Fibroblast of the aortic adventitia (primary cell): ENCODE data around the gene CIT. TPM values are rescaled to one million over a fixed set of nuclear protein-coding genes. Genes with fewer than 3 reads are reported as not detected.

Experiments
- DNase-seq: peaks from one replicate; pipeline ENCODE4 v3.0.0-alpha.2; 2010; ENCODE audit warnings: low read depth
- H3K4me3 ChIP-seq: 2 replicates; pipeline ENCODE4 v1.5.1; 2011; ENCODE audit warnings: low read depth, mild to moderate bottlenecking, control low read depth, low read length, moderate library complexity
- total RNA-seq: library from RNA; depleted of rRNA; stranded (reverse); fragments of >200 nt; gene quantifications from 2 replicates; pipeline ENCODE4 v1.2.3, GENCODE V29; 2012; ENCODE audit warnings: low replicate concordance
- TF ChIP-seq, protein P1 (sequence below): IDR thresholded peaks from 2 replicates; pipeline ENCODE4 v1.5.1; 2011; ENCODE audit warnings: mild to moderate bottlenecking, low read length, control low read depth, inconsistent platforms; ENCODE audit not compliant: insufficient read depth

Gene CIT
- total RNA-seq, 1 donor = 48.0 TPM

DNA sequence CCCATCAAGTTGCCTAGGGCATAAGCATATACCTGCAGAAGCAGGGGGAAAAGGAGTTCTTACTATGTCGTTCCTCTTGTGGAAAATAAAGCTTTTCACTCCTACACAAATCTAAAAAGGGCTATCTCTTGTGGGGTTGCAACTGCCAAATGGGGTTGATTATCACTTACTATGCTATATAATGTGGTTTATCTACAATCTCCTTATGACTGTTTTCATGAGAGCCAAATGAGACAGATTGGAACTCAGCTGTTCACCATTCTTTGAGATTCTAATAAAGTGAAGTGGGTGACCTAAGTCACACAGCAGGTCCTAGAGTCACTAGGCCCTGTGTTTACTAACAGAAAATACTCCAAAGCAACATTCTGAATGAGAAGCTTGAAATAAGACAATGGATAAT lies 47.7 kb downstream of the CIT start:
- H3K4me3 ChIP-seq = no peak overlapping the region
- TF ChIP-seq, protein P1, sequence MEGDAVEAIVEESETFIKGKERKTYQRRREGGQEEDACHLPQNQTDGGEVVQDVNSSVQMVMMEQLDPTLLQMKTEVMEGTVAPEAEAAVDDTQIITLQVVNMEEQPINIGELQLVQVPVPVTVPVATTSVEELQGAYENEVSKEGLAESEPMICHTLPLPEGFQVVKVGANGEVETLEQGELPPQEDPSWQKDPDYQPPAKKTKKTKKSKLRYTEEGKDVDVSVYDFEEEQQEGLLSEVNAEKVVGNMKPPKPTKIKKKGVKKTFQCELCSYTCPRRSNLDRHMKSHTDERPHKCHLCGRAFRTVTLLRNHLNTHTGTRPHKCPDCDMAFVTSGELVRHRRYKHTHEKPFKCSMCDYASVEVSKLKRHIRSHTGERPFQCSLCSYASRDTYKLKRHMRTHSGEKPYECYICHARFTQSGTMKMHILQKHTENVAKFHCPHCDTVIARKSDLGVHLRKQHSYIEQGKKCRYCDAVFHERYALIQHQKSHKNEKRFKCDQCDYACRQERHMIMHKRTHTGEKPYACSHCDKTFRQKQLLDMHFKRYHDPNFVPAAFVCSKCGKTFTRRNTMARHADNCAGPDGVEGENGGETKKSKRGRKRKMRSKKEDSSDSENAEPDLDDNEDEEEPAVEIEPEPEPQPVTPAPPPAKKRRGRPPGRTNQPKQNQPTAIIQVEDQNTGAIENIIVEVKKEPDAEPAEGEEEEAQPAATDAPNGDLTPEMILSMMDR = no peak
- DNase-seq = no peak

DNA sequence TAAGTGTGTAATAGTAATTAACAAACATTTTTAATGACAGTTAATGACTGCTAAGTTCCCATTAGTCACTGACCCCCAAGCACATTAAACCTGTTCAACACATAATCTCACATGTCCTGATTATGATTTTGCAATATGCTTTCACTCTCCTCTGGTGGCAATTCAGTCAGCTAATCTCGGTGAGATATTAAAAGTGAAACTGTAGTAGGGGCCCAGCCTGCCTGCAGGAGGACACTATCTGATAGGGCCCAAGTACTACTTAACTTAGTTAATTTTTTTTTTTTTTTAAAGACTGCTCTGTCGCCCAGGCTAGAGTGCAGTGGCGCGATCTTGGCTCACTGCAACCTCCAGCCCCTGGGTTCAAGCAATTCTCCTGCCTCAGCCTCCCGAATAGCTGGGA lies 48.8 kb downstream of the CIT start:
- DNase-seq = no peak
- TF ChIP-seq, protein P1 = no peak
- H3K4me3 ChIP-seq = no peak overlapping the region

DNA sequence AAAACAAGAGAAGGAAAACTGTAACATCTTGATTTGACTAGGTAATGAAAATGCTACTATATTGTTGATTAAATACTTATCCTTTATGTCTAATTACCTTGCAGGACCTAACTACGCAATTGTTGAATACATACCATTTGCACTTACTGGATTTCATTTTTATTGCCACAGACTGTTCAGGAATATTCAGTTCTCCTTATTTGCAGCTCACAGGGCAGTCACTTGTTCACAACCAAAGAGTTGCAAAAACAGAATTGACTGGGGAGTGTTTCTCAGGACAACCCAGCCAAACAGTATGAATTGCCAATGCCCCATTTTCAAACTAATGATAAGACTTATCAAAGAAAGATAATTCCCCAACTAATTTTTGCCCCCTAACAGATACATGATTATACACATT lies 49.4 kb downstream of the CIT start:
- TF ChIP-seq, protein P1 = no peak
- DNase-seq = no peak
- no peak overlapping the region for H3K4me3 ChIP-seq

DNA sequence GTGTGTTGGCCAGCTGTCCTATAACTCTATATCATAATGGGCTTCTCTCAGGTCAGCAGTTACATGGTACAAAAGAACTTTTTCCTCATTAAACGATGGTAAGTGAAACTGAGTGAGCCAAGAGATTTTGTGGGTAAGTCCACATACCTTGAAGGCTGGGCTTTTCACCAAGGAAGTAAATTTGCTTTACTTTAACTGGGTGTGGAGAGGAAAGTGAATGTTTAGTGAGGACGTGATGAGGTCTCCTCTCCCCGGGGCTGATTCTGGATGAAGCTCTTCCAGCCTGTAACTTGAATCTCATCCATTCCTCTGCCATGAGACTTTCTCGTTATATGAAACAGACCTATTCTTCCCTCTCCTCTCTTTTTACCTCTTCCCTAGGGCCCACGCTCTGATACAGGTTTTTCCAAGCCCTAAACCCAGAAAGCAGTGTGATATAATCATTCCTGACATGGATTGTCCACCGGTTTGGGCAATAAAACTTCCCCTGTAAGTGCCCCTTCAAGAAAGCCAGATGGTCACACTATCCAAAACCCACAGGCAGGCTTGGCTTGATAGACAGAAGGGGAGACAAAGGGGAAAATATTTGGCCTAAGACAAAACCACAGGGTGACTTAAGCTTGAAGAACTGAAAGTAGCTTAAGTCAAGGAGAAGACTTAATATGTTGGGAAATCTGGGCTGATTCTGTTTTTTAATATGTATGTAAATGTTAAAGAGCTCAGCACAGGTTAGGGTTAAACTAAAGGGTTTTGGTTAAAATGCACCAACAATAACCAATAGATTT lies 50.3 kb downstream of the CIT start:
- DNase-seq = no peak
- TF ChIP-seq, protein P1 = no peak
- no peak overlapping the region for H3K4me3 ChIP-seq

DNA sequence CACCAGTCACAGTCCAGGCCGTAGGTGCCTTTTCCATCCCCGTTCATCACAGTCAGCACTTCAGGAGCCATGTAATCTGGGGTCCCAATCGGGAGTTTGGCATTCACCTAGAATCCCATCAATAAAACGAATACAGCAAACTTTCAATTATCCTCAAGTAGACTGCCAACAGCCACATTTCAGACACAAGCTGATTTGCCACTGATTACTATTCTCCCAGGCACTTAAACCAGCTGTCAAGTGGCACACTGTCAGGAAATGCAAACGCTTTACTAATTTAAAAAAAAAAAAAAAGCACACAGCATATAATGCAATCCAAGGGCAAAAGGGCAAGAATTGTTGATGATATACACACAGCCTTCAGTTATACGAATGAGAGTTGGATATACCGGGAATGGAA lies 51.9 kb downstream of the CIT start:
- DNase-seq = no peak
- H3K4me3 ChIP-seq = no peak overlapping the region
- TF ChIP-seq, protein P1 = no peak

DNA sequence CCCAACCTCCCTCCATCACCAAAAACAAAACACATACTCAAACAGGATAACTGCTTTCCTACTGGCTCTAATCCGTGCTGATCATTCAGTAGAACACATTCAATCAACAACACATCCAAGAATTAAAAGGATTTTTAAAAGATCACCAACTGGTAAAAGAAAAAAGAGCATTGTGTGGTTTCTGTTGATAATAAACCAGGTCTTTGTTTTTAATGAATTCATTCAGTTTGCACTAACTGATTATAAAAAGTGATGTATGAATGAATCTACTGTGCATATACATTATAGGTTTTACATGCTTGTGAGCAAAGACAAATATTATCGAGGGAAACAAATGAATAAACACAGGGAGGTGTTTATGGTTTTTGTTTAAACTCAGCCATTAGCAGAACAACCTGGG lies 55.1 kb downstream of the CIT start:
- TF ChIP-seq, protein P1 = no peak
- DNase-seq = no peak

DNA sequence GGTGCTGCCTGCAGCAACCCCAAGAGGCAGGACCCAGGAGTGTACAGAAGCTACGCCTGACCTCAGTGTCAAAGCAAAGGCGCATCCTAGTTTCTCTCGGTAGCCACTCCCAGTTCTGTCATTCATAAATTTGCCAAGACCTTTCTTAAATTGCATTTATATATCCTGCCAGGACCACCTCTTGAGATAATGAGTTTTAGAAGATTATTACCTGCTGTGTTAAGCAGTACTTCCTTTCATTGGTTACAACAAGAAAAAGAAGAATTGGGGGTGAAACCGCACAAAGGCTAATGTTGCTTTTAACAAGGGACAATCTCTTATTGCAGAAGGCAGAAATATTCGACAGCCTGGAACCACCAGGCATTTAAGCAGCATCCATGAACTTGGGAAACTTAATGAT lies 57.8 kb downstream of the CIT start:
- no peak for DNase-seq
- H3K4me3 ChIP-seq = no peak overlapping the region
- TF ChIP-seq, protein P1 = no peak

More for the DNA sequence above, 55.1 kb downstream of the CIT start:
- H3K4me3 ChIP-seq = no peak overlapping the region
